DND-41 (cell line): Measurements from ENCODE around the gene HOXB4.

Experiments
- ATAC-seq: fragments of 200-7000 bp; cut with Tn5 transposase; 3 replicates; pipeline ENCODE4 v1.9.1; 2021; ENCODE audit warnings: low read depth; ENCODE audit not compliant: insufficient read depth
- DNase-seq: peaks from one replicate; pipeline ENCODE4 v3.0.0-alpha.2; 2020
- H2AFZ ChIP-seq: 2 replicates; pipeline ENCODE4 v1.6.0; 2012; ENCODE audit warnings: low read depth, low read length
- H3K27ac ChIP-seq: 2 replicates; pipeline ENCODE4 v1.5.1; 2012; ENCODE audit warnings: low read length, inconsistent platforms
- H3K27me3 ChIP-seq: fragments of 200-600 bp; sonication (generic); 2 replicates; pipeline ENCODE4 v1.6.0; 2012; ENCODE audit warnings: low read length, mild to moderate bottlenecking, inconsistent platforms; ENCODE audit not compliant: insufficient read depth, poor library complexity
- H3K36me3 ChIP-seq: 2 replicates; pipeline ENCODE4 v1.5.1; 2012; ENCODE audit warnings: low read length, inconsistent platforms; ENCODE audit not compliant: insufficient read depth
- H3K4me1 ChIP-seq: 2 replicates; pipeline ENCODE4 v1.5.1; 2012; ENCODE audit warnings: mild to moderate bottlenecking, low read length; ENCODE audit not compliant: insufficient read depth
- H3K4me2 ChIP-seq: 2 replicates; pipeline ENCODE4 v1.6.0; 2012; ENCODE audit warnings: mild to moderate bottlenecking, moderate library complexity, low read length, inconsistent platforms; ENCODE audit not compliant: insufficient read depth
- H3K4me3 ChIP-seq, 2 experiments: fragments of 200-600 bp in 1 of 2; shearing (Covaris generic) in 1 of 2; 2 replicates each; pipeline ENCODE4 v1.5.1; 2012 to 2016; ENCODE audit warnings: inconsistent platforms in 2 of 2, low read length in 2 of 2, mild to moderate bottlenecking in 2 of 2, low read depth in 1 of 2, moderate library complexity in 1 of 2
- H3K79me2 ChIP-seq: 2 replicates; pipeline ENCODE4 v1.6.0; 2012; ENCODE audit warnings: low read length, inconsistent platforms; ENCODE audit not compliant: insufficient read depth
- H3K9ac ChIP-seq: 2 replicates; pipeline ENCODE4 v1.6.0; 2012; ENCODE audit warnings: low read depth, mild to moderate bottlenecking, inconsistent platforms, low read length, moderate library complexity
- H3K9me3 ChIP-seq: 2 replicates; pipeline ENCODE4 v1.5.1; 2012; ENCODE audit warnings: low read length, moderate library complexity, mild to moderate bottlenecking, inconsistent platforms; ENCODE audit not compliant: insufficient read depth, severe bottlenecking
- H4K20me1 ChIP-seq: 2 replicates; pipeline ENCODE4 v1.6.0; 2012; ENCODE audit warnings: low read length; ENCODE audit not compliant: insufficient read depth
- CTCF ChIP-seq: IDR thresholded peaks from 2 replicates; pipeline ENCODE4 v1.5.1; 2012; ENCODE audit warnings: borderline replicate concordance, low read length, moderate library complexity, mild to moderate bottlenecking; ENCODE audit not compliant: poor library complexity, severe bottlenecking; ENCODE audit errors: extremely low read depth
- EZH2 ChIP-seq: IDR thresholded peaks from 3 replicates; pipeline ENCODE4 v1.6.1; 2012; ENCODE audit warnings: borderline replicate concordance, low read depth, mild to moderate bottlenecking, moderate library complexity, low read length, inconsistent platforms; ENCODE audit not compliant: severe bottlenecking

HOXB4 gene

GRCh38 chr17:48623583-48623982 lies 45.4 kb upstream of the HOXB4 start:
- DNase-seq (no peak), ATAC-seq (no peak)
- H3K4me1 ChIP-seq, result no peaks in the 10 kb centered on the region
- no peak overlapping the region for H3K9ac ChIP-seq
- no peaks in the 10 kb centered on the region for H3K36me3 ChIP-seq
- no peak overlapping the region for H3K4me2 ChIP-seq
- no peak overlapping the region for H3K27ac ChIP-seq
- H3K27me3 ChIP-seq, result peaks cover 48% of the 10 kb centered on the region
- H3K79me2 ChIP-seq, result no peaks in the 10 kb centered on the region
- H2AFZ ChIP-seq, result no peak overlapping the region
- H3K9me3 ChIP-seq, result no peaks in the 10 kb centered on the region
- TF ChIP-seq EZH2 (no peak), CTCF (no peak)
- no peak overlapping the region for H3K4me3 ChIP-seq
- no peaks in the 10 kb centered on the region; the same call in 1 of the 2 replicates for H4K20me1 ChIP-seq

GRCh38 chr17:48622857-48623256 lies 44.7 kb upstream of the HOXB4 start:
- H3K27me3 ChIP-seq, result peaks cover 47% of the 10 kb centered on the region
- no peak overlapping the region for H3K27ac ChIP-seq
- no peaks in the 10 kb centered on the region for H3K9me3 ChIP-seq
- TF ChIP-seq CTCF, result no peak
- no peak for TF ChIP-seq EZH2
- peaks cover 3% of the 10 kb centered on the region; the same call in 1 of the 2 replicates for H4K20me1 ChIP-seq
- H3K9ac ChIP-seq, result no peak overlapping the region
- H3K79me2 ChIP-seq, result no peaks in the 10 kb centered on the region
- DNase-seq (no peak), ATAC-seq (no peak)
- H2AFZ ChIP-seq, result no peak overlapping the region
- no peaks in the 10 kb centered on the region for H3K4me1 ChIP-seq
- H3K4me2 ChIP-seq, result no peak overlapping the region
- H3K4me3 ChIP-seq, result no peak overlapping the region
- no peaks in the 10 kb centered on the region for H3K36me3 ChIP-seq

GRCh38 chr17:48621410-48622392 lies 43.6 kb upstream of the HOXB4 start:
- TF ChIP-seq CTCF, result no peak
- TF ChIP-seq EZH2, result no peak
- H3K27me3 ChIP-seq, result peaks cover 48% of the 10 kb centered on the region
- no peak overlapping the region for H3K9ac ChIP-seq
- H3K79me2 ChIP-seq, result no peaks in the 10 kb centered on the region
- no peaks in the 10 kb centered on the region for H3K9me3 ChIP-seq
- no peak overlapping the region for H3K4me3 ChIP-seq
- H3K4me1 ChIP-seq, result no peaks in the 10 kb centered on the region
- peaks cover 4% of the 10 kb centered on the region for H4K20me1 ChIP-seq
- H3K36me3 ChIP-seq, result no peaks in the 10 kb centered on the region
- H3K4me2 ChIP-seq, result no peak overlapping the region
- H3K27ac ChIP-seq, result no peak overlapping the region
- H2AFZ ChIP-seq, result no peak overlapping the region
- ATAC-seq (no peak), DNase-seq (no peak)
